A549 treated with CpdA at 1 μM for 4 hours (cell line): ENCODE data around the gene RXRA. TPM values are rescaled to one million over a fixed set of nuclear protein-coding genes. Genes with fewer than 3 reads are reported as not detected.

Source experiments
- total RNA-seq: library from RNA; stranded (reverse); fragments of 200-300 nt; extraction: Qiagen RNA extraction; gene quantifications from 5 replicates; pipeline ENCODE4 v1.2.3, GENCODE V29; 2022; ENCODE audit warnings: low read depth

RXRA gene
- 27.6 to 38.4 TPM (median 34.9 TPM) in 5 replicates for total RNA-seq

GRCh38 chr9:134325813-134326723 lies at the start of gene RXRA:
RXRA (plus strand) TSS chr9:134326455; CDS start chr9:134326632, 177 bp downstream.

Other genes starting within 250 kb of the RXRA start
- gene WDR5, start 190.4 kb upstream of the RXRA start, total RNA-seq: 57.6 to 63.7 TPM (median 62.3 TPM) in 5 replicates
- not detected in 5 replicates for gene RNU6ATAC, start 161.9 kb upstream of the RXRA start, total RNA-seq